ENCODE results near the gene FOSL1. TPM values are rescaled to one million over a fixed set of nuclear protein-coding genes. Genes with fewer than 3 reads are reported as not detected.

Gene FOSL1
- total RNA-seq, 4 donors from 2014 or later, result 1.3 to 3.3 (median 1.4) TPM; not detected in 1

DNA sequence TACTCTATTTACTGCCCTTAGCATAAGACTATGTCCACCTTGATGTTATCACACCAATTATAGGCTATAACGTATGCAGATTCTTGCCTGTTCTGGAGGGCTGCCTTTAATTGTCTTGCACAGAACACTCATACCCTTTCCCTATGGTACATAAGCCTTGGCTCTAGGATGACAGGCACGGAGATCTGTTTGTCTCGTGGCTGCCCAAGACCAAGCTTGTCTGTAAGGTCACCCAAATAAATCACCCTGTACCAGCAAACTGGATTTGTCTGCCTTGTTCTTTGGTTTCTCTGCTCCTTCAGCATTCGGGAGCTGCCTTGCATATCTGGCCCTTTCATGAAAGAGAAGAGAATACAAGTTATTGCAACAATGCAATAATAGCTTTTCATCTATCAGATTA, 37.6 kb upstream of the FOSL1 start:
- no peak overlapping the region for H3K4me3 ChIP-seq
- WGBS, 2 donors, result 46 to 61% methylated on average over 4 of the region's 4 CpGs

GRCh38 chr11:65934014-65934413, 33.8 kb upstream of the FOSL1 start:
- Histone ChIP-seq H3K4me3 (no peak overlapping the region), H3K4me1 (no peaks in the 10 kb centered on the region), H3K27me3 (peaks cover 0 to 14% of the 10 kb centered on the region in 2 donors), H3K9me3 (no peaks in the 10 kb centered on the region), H3K27ac (no peak overlapping the region), H3K36me3 (no peaks in the 10 kb centered on the region)
- TF ChIP-seq POLR2A (IDR thresholded peaks at IDR 0.05) (no peak), CTCF (IDR thresholded peaks at IDR 0.05) (no peak), EP300 (IDR thresholded peaks at IDR 0.05) (no peak)
- 65 to 67% methylated on average over 4 of the region's 4 CpGs for WGBS, 2 donors
- DNase-seq (ENCODE audit: low spot score in 2 of 2), result no peak

More for the DNA sequence above, 37.6 kb upstream of the FOSL1 start:
- no peak for DNase-seq (ENCODE audit: low spot score in 2 of 2)
- Histone ChIP-seq H3K36me3 (no peaks in the 10 kb centered on the region), H3K4me1 (no peaks in the 10 kb centered on the region), H3K9me3 (no peaks in the 10 kb centered on the region), H3K27ac (no peak overlapping the region), H3K27me3 (peaks cover 0 to 14% of the 10 kb centered on the region in 2 donors)
- TF ChIP-seq EP300 (IDR thresholded peaks at IDR 0.05), result no peak
- TF ChIP-seq CTCF (IDR thresholded peaks at IDR 0.05), result no peak

GRCh38 chr11:65932558-65932919, 32.4 kb upstream of the FOSL1 start:
- 32 to 41% methylated on average over 9 of the region's 9 CpGs for WGBS, 2 donors
- H3K4me3 ChIP-seq, result no peak overlapping the region
- DNase-seq (ENCODE audit: low spot score in 2 of 2), result no peak
- TF ChIP-seq POLR2A (IDR thresholded peaks at IDR 0.05) (no peak), CTCF (IDR thresholded peaks at IDR 0.05) (no peak), EP300 (IDR thresholded peaks at IDR 0.05) (no peak)
- no peak overlapping the region for H3K27ac ChIP-seq
- no peaks in the 10 kb centered on the region for H3K9me3 ChIP-seq
- no peaks in the 10 kb centered on the region for H3K36me3 ChIP-seq
- H3K4me1 ChIP-seq, result no peaks in the 10 kb centered on the region
- H3K27me3 ChIP-seq, result peaks cover 0 to 10% of the 10 kb centered on the region in 2 donors

DNA sequence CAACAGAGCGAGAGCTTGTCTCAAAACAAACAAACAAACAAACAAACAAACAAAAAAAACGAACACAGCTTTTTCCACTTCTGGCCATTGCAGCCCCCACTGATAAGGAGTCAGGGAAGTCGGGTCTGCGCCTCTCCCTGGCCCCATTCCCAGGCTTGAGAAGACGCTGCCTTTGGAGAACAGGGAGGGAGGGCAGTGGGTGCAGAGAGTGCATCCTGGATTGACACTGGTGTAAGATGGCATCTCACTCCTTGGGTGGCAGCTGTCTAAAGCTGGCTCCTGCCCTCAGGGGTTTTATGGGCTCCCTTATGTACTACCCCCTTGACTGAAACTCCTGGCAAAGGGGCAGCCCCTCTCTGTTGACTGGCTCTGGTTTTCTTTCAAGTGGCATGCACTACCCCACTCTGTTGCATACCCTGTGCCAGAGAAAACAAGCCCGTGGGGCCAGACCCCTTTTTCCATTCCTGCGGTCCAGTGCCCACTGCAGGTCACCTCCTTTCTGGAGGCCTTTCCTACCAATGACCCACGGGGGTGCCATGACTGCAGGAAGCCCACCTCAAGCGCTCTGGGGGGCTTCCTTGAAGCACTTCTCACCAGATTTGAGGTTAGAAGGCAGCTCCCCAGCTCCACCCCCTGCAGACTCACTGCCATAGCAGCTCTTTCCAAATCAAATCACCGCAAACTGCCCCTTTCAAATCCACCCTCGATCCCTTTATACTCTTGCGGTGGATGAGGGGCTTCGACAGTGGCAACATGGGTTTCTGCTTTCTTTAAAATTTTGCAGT, 31.8 kb upstream of the FOSL1 start:
- WGBS, 2 donors, result 64 to 69% methylated on average over 13 of the region's 13 CpGs
- H3K27me3 ChIP-seq, result peaks cover 0 to 7% of the 10 kb centered on the region in 2 donors
- no peak for TF ChIP-seq CTCF (IDR thresholded peaks at IDR 0.05)
- no peak for TF ChIP-seq EP300 (IDR thresholded peaks at IDR 0.05)
- no peak for TF ChIP-seq POLR2A (IDR thresholded peaks at IDR 0.05)
- no peak overlapping the region for H3K4me3 ChIP-seq
- DNase-seq (ENCODE audit: low spot score in 2 of 2), result no peak
- no peak overlapping the region for H3K27ac ChIP-seq
- no peaks in the 10 kb centered on the region for H3K4me1 ChIP-seq
- no peaks in the 10 kb centered on the region for H3K9me3 ChIP-seq
- H3K36me3 ChIP-seq, result no peaks in the 10 kb centered on the region

GRCh38 chr11:65928667-65929066, 28.5 kb upstream of the FOSL1 start:
- Histone ChIP-seq H3K4me3 (no peak overlapping the region), H3K36me3 (peaks cover 0 to 10% (median 0%) of the 10 kb centered on the region in 3 donors), H3K27ac (no peak overlapping the region), H3K27me3 (peaks cover 0 to 6% of the 10 kb centered on the region in 2 donors), H3K9me3 (no peaks in the 10 kb centered on the region), H3K4me1 (no peaks in the 10 kb centered on the region)
- 61 to 76% methylated on average over 6 of the region's 6 CpGs for WGBS, 2 donors
- TF ChIP-seq EP300 (IDR thresholded peaks at IDR 0.05) (no peak), CTCF (IDR thresholded peaks at IDR 0.05) (no peak), POLR2A (IDR thresholded peaks at IDR 0.05) (no peak)
- DNase-seq (ENCODE audit: low spot score in 2 of 2), result no peak

Measured in tibial nerve (tissue), 4 donors.